Gastrocnemius medialis (tissue), 4 donors: ENCODE results near the gene R3HCC1L.

Experiments used
- CTCF ChIP-seq, 5 experiments: fragments of 450-650 bp in 3 of 5; fragments of 200-600 bp in 2 of 5; sonication (generic) in 2 of 5; IDR thresholded peaks in 4 of 5; conservative IDR thresholded peaks in 1 of 5; 1 replicate in 4 of 5; 2 replicates in 1 of 5; pipeline ENCODE4 v1.5.1; 2016 to 2019; ENCODE audit warnings: antibody characterized with exemption in 5 of 5, mild to moderate bottlenecking in 3 of 5, moderate library complexity in 3 of 5
- POLR2A ChIP-seq, 2 donors: fragments of 450-650 bp; IDR thresholded peaks; one replicate each; pipeline ENCODE4 v1.6.1; 2017; ENCODE audit warnings: antibody characterized with exemption in 2 of 2, mild to moderate bottlenecking in 2 of 2, moderate library complexity in 2 of 2

GRCh38 chr10:98266647-98267046 lies 132.2 kb downstream of the R3HCC1L start:
- TF ChIP-seq CTCF (IDR thresholded peaks at IDR 0.05 in 4 of 5, conservative IDR thresholded peaks at IDR 0.05 in 1 of 5) (no peak), POLR2A (IDR thresholded peaks at IDR 0.05) (no peak)
